AG09309 (cell line): Measurements from ENCODE around the gene MRPL16.

Source experiments
- DNase-seq: peaks from one replicate; pipeline ENCODE4 v3.0.0-alpha.2; 2010; ENCODE audit warnings: low read depth
- H3K4me3 ChIP-seq: 2 replicates; pipeline ENCODE4 v1.5.1; 2011; ENCODE audit warnings: mild to moderate bottlenecking, low read depth, low read length, moderate library complexity; ENCODE audit not compliant: control insufficient read depth
- TF ChIP-seq, protein P1 (sequence below): IDR thresholded peaks from 2 replicates; pipeline ENCODE4 v1.5.1; 2011; ENCODE audit warnings: mild to moderate bottlenecking, low read depth, low read length, inconsistent platforms; ENCODE audit not compliant: insufficient read depth, control insufficient read depth; ENCODE audit errors: missing control alignments

The MRPL16 gene

GRCh38 chr11:59766542-59767224 lies 43.9 kb downstream of the MRPL16 start:
- no peak overlapping the region for H3K4me3 ChIP-seq
- TF ChIP-seq, protein P1, sequence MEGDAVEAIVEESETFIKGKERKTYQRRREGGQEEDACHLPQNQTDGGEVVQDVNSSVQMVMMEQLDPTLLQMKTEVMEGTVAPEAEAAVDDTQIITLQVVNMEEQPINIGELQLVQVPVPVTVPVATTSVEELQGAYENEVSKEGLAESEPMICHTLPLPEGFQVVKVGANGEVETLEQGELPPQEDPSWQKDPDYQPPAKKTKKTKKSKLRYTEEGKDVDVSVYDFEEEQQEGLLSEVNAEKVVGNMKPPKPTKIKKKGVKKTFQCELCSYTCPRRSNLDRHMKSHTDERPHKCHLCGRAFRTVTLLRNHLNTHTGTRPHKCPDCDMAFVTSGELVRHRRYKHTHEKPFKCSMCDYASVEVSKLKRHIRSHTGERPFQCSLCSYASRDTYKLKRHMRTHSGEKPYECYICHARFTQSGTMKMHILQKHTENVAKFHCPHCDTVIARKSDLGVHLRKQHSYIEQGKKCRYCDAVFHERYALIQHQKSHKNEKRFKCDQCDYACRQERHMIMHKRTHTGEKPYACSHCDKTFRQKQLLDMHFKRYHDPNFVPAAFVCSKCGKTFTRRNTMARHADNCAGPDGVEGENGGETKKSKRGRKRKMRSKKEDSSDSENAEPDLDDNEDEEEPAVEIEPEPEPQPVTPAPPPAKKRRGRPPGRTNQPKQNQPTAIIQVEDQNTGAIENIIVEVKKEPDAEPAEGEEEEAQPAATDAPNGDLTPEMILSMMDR = no peak
- no peak for DNase-seq

- TF ChIP-seq, protein P1 = no peak
- no peak for DNase-seq
- H3K4me3 ChIP-seq = no peak overlapping the region
Observed at GRCh38 chr11:59765068-59765735, 45.4 kb downstream of the MRPL16 start.

DNA sequence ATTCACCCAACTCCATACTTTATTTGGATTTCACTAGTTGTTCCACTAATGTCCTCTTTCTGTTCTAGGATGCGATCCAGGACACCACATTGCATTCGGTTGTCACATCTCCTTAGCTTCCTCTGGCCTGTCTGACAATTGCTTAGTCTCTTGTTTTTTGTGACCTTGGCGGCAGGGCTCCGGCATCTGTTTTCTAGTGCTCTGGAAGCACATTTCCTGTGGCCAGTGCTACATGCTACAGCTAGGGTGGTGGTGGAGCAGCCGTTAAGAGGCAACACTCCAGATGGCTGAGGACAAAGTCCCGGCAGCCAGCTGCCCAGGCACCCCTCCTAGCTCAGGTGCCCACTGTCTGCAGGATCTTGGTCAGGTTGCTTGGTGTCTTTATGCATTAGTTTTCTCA lies 48.6 kb downstream of the MRPL16 start:
- TF ChIP-seq, protein P1 = no peak
- no peak overlapping the region for H3K4me3 ChIP-seq
- no peak for DNase-seq

- TF ChIP-seq, protein P1 = no peak
- no peak overlapping the region for H3K4me3 ChIP-seq
- no peak for DNase-seq
Observed at GRCh38 chr11:59760771-59761170, 49.8 kb downstream of the MRPL16 start.

- no peak overlapping the region for H3K4me3 ChIP-seq
- TF ChIP-seq, protein P1 = no peak
- no peak for DNase-seq
Observed at GRCh38 chr11:59759900-59760299, 50.7 kb downstream of the MRPL16 start.

GRCh38 chr11:59758401-59759037 lies 52.1 kb downstream of the MRPL16 start:
- TF ChIP-seq, protein P1 = no peak
- no peak overlapping the region for H3K4me3 ChIP-seq
- DNase-seq = no peak
